SK-N-SH treated with all-trans-retinoic acid at 6 μM for 48 hours (cell line): ENCODE results near the gene ZNF362.
"Not testable (repeated sequence)": the region's sequence is repeated elsewhere in the genome, so short reads cannot be mapped to it uniquely, and the experiment has no call there.

ENCODE experiments used
- ARNTL ChIP-seq: fragments of 450-650 bp; formaldehyde crosslinking; IDR thresholded peaks from 2 replicates; pipeline ENCODE4 v1.5.0; 2020; ENCODE audit warnings: low read depth, mild to moderate bottlenecking, moderate library complexity, borderline replicate concordance
- BACH2 ChIP-seq: fragments of 250-450 bp; sonication (Bioruptor Pico); IDR thresholded peaks from 2 replicates; pipeline ENCODE4 v1.9.0; 2021; ENCODE audit warnings: mild to moderate bottlenecking, borderline replicate concordance
- ESRRG ChIP-seq: fragments of 250-450 bp; sonication (Bioruptor Pico); IDR thresholded peaks from 2 replicates; pipeline ENCODE4 v1.6.1; 2021; ENCODE audit warnings: mild to moderate bottlenecking
- PATZ1 ChIP-seq: fragments of 250-450 bp; sonication (Bioruptor Pico); IDR thresholded peaks from 2 replicates; pipeline ENCODE4 v1.8.0; 2020; ENCODE audit warnings: mild to moderate bottlenecking, moderate library complexity, borderline replicate concordance
- TCF4 ChIP-seq: fragments of 250-450 bp; sonication (Bioruptor Pico); IDR thresholded peaks from 2 replicates; pipeline ENCODE4 v1.8.0; 2021; ENCODE audit warnings: mild to moderate bottlenecking, moderate library complexity, borderline replicate concordance
- TOX ChIP-seq: fragments of 250-450 bp; sonication (Bioruptor Pico); IDR thresholded peaks from 2 replicates; pipeline ENCODE4 v1.8.0; 2021; ENCODE audit warnings: mild to moderate bottlenecking, moderate library complexity, borderline replicate concordance
- ZFP3 ChIP-seq: fragments of 250-450 bp; sonication (Bioruptor Pico); IDR thresholded peaks from 2 replicates; pipeline ENCODE4 v1.5.0; 2020; ENCODE audit warnings: mild to moderate bottlenecking, moderate library complexity
- ZFP30 ChIP-seq: fragments of 450-650 bp; formaldehyde crosslinking; IDR thresholded peaks from 2 replicates; pipeline ENCODE4 v1.5.0; 2022; ENCODE audit warnings: mild to moderate bottlenecking, moderate library complexity
- TF ChIP-seq, protein P1 (sequence below): fragments of 250-450 bp; sonication (Bioruptor Pico); IDR thresholded peaks from 2 replicates; pipeline ENCODE4 v1.5.0; 2020; ENCODE audit warnings: mild to moderate bottlenecking, moderate library complexity
- TF ChIP-seq, protein P2 (sequence below): fragments of 250-450 bp; sonication (Bioruptor Pico); IDR thresholded peaks from 2 replicates; pipeline ENCODE4 v1.5.1; 2020; ENCODE audit warnings: low read depth, mild to moderate bottlenecking, moderate library complexity

GRCh38 chr1:33290615-33291014, 34.3 kb downstream of the ZNF362 start:
- not testable (repeated sequence) for TF ChIP-seq TOX, ZFP3, ESRRG, ARNTL, BACH2, ZFP30, TCF4, PATZ1 (CRISPR knock-in tag)
- TF ChIP-seq, protein P1, sequence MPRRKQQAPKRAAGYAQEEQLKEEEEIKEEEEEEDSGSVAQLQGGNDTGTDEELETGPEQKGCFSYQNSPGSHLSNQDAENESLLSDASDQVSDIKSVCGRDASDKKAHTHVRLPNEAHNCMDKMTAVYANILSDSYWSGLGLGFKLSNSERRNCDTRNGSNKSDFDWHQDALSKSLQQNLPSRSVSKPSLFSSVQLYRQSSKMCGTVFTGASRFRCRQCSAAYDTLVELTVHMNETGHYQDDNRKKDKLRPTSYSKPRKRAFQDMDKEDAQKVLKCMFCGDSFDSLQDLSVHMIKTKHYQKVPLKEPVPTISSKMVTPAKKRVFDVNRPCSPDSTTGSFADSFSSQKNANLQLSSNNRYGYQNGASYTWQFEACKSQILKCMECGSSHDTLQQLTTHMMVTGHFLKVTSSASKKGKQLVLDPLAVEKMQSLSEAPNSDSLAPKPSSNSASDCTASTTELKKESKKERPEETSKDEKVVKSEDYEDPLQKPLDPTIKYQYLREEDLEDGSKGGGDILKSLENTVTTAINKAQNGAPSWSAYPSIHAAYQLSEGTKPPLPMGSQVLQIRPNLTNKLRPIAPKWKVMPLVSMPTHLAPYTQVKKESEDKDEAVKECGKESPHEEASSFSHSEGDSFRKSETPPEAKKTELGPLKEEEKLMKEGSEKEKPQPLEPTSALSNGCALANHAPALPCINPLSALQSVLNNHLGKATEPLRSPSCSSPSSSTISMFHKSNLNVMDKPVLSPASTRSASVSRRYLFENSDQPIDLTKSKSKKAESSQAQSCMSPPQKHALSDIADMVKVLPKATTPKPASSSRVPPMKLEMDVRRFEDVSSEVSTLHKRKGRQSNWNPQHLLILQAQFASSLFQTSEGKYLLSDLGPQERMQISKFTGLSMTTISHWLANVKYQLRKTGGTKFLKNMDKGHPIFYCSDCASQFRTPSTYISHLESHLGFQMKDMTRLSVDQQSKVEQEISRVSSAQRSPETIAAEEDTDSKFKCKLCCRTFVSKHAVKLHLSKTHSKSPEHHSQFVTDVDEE (CRISPR knock-in tag): not testable (repeated sequence)
- TF ChIP-seq, protein P2, sequence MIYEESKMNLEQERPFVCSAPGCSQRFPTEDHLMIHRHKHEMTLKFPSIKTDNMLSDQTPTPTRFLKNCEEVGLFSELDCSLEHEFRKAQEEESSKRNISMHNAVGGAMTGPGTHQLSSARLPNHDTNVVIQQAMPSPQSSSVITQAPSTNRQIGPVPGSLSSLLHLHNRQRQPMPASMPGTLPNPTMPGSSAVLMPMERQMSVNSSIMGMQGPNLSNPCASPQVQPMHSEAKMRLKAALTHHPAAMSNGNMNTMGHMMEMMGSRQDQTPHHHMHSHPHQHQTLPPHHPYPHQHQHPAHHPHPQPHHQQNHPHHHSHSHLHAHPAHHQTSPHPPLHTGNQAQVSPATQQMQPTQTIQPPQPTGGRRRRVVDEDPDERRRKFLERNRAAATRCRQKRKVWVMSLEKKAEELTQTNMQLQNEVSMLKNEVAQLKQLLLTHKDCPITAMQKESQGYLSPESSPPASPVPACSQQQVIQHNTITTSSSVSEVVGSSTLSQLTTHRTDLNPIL (CRISPR knock-in tag): not testable (repeated sequence)
